ENCODE data around the gene CEP192.
"Not testable (repeated sequence)": the region's sequence is repeated elsewhere in the genome, so short reads cannot be mapped to it uniquely, and the experiment has no call there.

The CEP192 gene

GRCh38 chr18:12990641-12990966 is 558 bp upstream of the CEP192 start:
- H3K4me1 ChIP-seq (ENCODE audit: control insufficient read depth in 2 of 2, insufficient read depth in 2 of 2, low read length in 2 of 2) = peaks cover 7 to 17% of the 10 kb centered on the region in 2 donors
- no peaks in the 10 kb centered on the region for H3K27me3 ChIP-seq (ENCODE audit: control insufficient read depth in 2 of 2, insufficient read depth in 2 of 2, low read length in 2 of 2)
- peak overlapping the region; percentile 5 to 59 for H3K27ac ChIP-seq (ENCODE audit: low read depth in 2 of 2, low read length in 2 of 2)

GRCh38 chr18:12991821-12992179 is 638 bp downstream of the CEP192 start:
- Histone ChIP-seq H3K4me3 (ENCODE audit: low read length in 2 of 2) (peak overlapping the region; percentile 95 to 98), H3K36me3 (ENCODE audit: control insufficient read depth in 2 of 2, insufficient read depth in 2 of 2, low read length in 2 of 2) (peaks cover 0 to 3% of the 10 kb centered on the region in 2 donors), H3K27me3 (ENCODE audit: control insufficient read depth in 2 of 2, insufficient read depth in 2 of 2, low read length in 2 of 2) (no peaks in the 10 kb centered on the region), H3K9ac (ENCODE audit: low read depth in 1 of 2, low read length in 2 of 2) (peak overlapping the region; percentile 88 to 89), H3K27ac (ENCODE audit: low read depth in 2 of 2, low read length in 2 of 2) (peak overlapping the region; percentile 91 to 95), H3K4me1 (ENCODE audit: control insufficient read depth in 2 of 2, insufficient read depth in 2 of 2, low read length in 2 of 2) (peaks cover 7 to 17% of the 10 kb centered on the region in 2 donors), H3K9me3 (ENCODE audit: control insufficient read depth in 2 of 2, low read length in 2 of 2) (no peaks in the 10 kb centered on the region)

More at GRCh38 chr18:12990641-12990966, 558 bp upstream of the CEP192 start:
- peak overlapping the region; percentile 65 to 70 for H3K9ac ChIP-seq (ENCODE audit: low read depth in 1 of 2, low read length in 2 of 2)
- no peaks in the 10 kb centered on the region for H3K9me3 ChIP-seq (ENCODE audit: control insufficient read depth in 2 of 2, low read length in 2 of 2)
- H3K36me3 ChIP-seq (ENCODE audit: control insufficient read depth in 2 of 2, insufficient read depth in 2 of 2, low read length in 2 of 2) = no peaks in the 10 kb centered on the region
- H3K4me3 ChIP-seq (ENCODE audit: low read length in 2 of 2) = peak overlapping the region; percentile 95 to 98

DNA sequence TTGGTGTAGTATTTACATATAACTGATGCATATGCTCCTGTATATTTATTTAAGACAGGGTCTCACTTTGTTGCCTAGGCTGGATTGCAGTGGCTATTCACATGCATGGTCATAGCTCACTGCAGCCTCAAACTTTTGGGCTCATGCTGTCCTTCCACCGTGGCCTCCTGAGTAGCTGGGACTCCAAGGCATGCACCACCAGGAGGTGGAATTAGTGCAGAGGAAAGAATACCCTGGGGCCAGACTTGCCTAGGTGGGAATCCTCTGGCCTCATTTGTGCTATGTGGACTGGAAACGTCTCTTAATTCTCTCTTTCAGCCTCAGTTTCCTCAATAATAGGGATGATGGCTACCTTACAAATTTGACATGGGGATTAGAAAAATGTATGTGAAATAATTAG is 2.3 kb downstream of the CEP192 start:
- H3K9me3 ChIP-seq (ENCODE audit: control insufficient read depth in 2 of 2, low read length in 2 of 2) = no peaks in the 10 kb centered on the region

GRCh38 chr18:12995424-12995823 is 4.3 kb downstream of the CEP192 start:
- Histone ChIP-seq H3K9ac (ENCODE audit: low read depth in 1 of 2, low read length in 2 of 2) (no peak overlapping the region), H3K27me3 (ENCODE audit: control insufficient read depth in 2 of 2, insufficient read depth in 2 of 2, low read length in 2 of 2) (no peaks in the 10 kb centered on the region), H3K4me1 (ENCODE audit: control insufficient read depth in 2 of 2, insufficient read depth in 2 of 2, low read length in 2 of 2) (peaks cover 7 to 14% of the 10 kb centered on the region in 2 donors), H3K9me3 (ENCODE audit: control insufficient read depth in 2 of 2, low read length in 2 of 2) (no peaks in the 10 kb centered on the region), H3K4me3 (ENCODE audit: low read length in 2 of 2) (no peak overlapping the region), H3K36me3 (ENCODE audit: control insufficient read depth in 2 of 2, insufficient read depth in 2 of 2, low read length in 2 of 2) (peaks cover 0 to 6% of the 10 kb centered on the region in 2 donors), H3K27ac (ENCODE audit: low read depth in 2 of 2, low read length in 2 of 2) (no peak overlapping the region)

More for the DNA sequence above, 2.3 kb downstream of the CEP192 start:
- peaks cover 7 to 17% of the 10 kb centered on the region in 2 donors for H3K4me1 ChIP-seq (ENCODE audit: control insufficient read depth in 2 of 2, insufficient read depth in 2 of 2, low read length in 2 of 2)
- H3K27ac ChIP-seq (ENCODE audit: low read depth in 2 of 2, low read length in 2 of 2) = no peak overlapping the region
- H3K4me3 ChIP-seq (ENCODE audit: low read length in 2 of 2) = no peak overlapping the region
- no peaks in the 10 kb centered on the region for H3K27me3 ChIP-seq (ENCODE audit: control insufficient read depth in 2 of 2, insufficient read depth in 2 of 2, low read length in 2 of 2)
- H3K9ac ChIP-seq (ENCODE audit: low read depth in 1 of 2, low read length in 2 of 2) = no peak overlapping the region
- H3K36me3 ChIP-seq (ENCODE audit: control insufficient read depth in 2 of 2, insufficient read depth in 2 of 2, low read length in 2 of 2) = peaks cover 0 to 4% of the 10 kb centered on the region in 2 donors

GRCh38 chr18:12995952-12996477 is 4.9 kb downstream of the CEP192 start:
- peaks cover 0 to 7% of the 10 kb centered on the region in 2 donors for H3K36me3 ChIP-seq (ENCODE audit: control insufficient read depth in 2 of 2, insufficient read depth in 2 of 2, low read length in 2 of 2)
- no peak overlapping the region for H3K27ac ChIP-seq (ENCODE audit: low read depth in 2 of 2, low read length in 2 of 2)
- no peaks in the 10 kb centered on the region for H3K27me3 ChIP-seq (ENCODE audit: control insufficient read depth in 2 of 2, insufficient read depth in 2 of 2, low read length in 2 of 2)
- H3K9ac ChIP-seq (ENCODE audit: low read depth in 1 of 2, low read length in 2 of 2) = no peak overlapping the region
- no peaks in the 10 kb centered on the region for H3K9me3 ChIP-seq (ENCODE audit: control insufficient read depth in 2 of 2, low read length in 2 of 2)
- peaks cover 7 to 10% of the 10 kb centered on the region in 2 donors for H3K4me1 ChIP-seq (ENCODE audit: control insufficient read depth in 2 of 2, insufficient read depth in 2 of 2, low read length in 2 of 2)
- no peak overlapping the region for H3K4me3 ChIP-seq (ENCODE audit: low read length in 2 of 2)

GRCh38 chr18:12996661-12997292 is 5.6 kb downstream of the CEP192 start:
- Histone ChIP-seq H3K27ac (ENCODE audit: low read depth in 2 of 2, low read length in 2 of 2) (no peak overlapping the region), H3K9ac (ENCODE audit: low read depth in 1 of 2, low read length in 2 of 2) (no peak overlapping the region), H3K4me1 (ENCODE audit: control insufficient read depth in 2 of 2, insufficient read depth in 2 of 2, low read length in 2 of 2) (peaks cover 7 to 10% of the 10 kb centered on the region in 2 donors), H3K9me3 (ENCODE audit: control insufficient read depth in 2 of 2, low read length in 2 of 2) (no peaks in the 10 kb centered on the region), H3K4me3 (ENCODE audit: low read length in 2 of 2) (no peak overlapping the region), H3K27me3 (ENCODE audit: control insufficient read depth in 2 of 2, insufficient read depth in 2 of 2, low read length in 2 of 2) (no peaks in the 10 kb centered on the region), H3K36me3 (ENCODE audit: control insufficient read depth in 2 of 2, insufficient read depth in 2 of 2, low read length in 2 of 2) (peaks cover 3 to 9% of the 10 kb centered on the region in 2 donors)

GRCh38 chr18:12997330-12997729 is 6.2 kb downstream of the CEP192 start:
- not testable (repeated sequence) for H3K27me3 ChIP-seq (ENCODE audit: control insufficient read depth in 2 of 2, insufficient read depth in 2 of 2, low read length in 2 of 2); H3K4me3 ChIP-seq (ENCODE audit: low read length in 2 of 2); H3K4me1 ChIP-seq (ENCODE audit: control insufficient read depth in 2 of 2, insufficient read depth in 2 of 2, low read length in 2 of 2); H3K36me3 ChIP-seq (ENCODE audit: control insufficient read depth in 2 of 2, insufficient read depth in 2 of 2, low read length in 2 of 2); H3K27ac ChIP-seq (ENCODE audit: low read depth in 2 of 2, low read length in 2 of 2); H3K9ac ChIP-seq (ENCODE audit: low read depth in 1 of 2, low read length in 2 of 2); H3K9me3 ChIP-seq (ENCODE audit: control insufficient read depth in 2 of 2, low read length in 2 of 2)

DNA sequence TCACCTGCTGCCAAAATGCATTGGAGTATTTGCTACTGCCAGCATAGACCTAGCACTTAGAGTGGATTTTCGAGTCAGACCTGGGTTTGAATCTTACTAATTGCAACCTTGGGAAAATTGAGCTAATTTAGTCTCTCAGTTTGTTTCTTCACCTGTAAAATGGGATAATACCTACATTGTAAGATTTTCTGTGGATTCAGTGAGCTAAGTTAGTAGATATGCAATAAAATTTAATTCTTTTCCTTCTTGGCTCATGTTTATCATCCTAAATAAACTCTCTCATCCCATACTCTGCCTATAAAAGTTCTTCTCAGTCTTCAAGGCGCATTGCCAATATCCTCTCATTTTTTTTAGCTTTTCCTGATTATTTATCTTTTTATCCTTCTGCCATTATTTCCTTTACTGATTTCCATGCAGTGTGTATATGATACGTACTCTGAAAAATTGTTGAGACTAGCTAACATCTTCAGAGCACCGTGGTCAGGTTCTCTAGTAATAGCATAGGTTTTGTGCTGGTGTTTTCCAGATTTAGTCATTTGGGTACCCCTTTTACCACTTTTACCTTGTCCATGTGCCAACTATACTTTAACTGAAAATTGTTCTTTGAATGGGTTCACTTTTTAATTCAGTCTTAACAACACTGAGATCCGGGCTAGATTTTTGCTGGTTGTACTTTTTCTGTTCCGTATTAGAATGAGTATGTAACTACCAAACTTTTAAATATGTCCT is 7.3 kb downstream of the CEP192 start:
- H3K36me3 ChIP-seq (ENCODE audit: control insufficient read depth in 2 of 2, insufficient read depth in 2 of 2, low read length in 2 of 2) = peaks cover 3 to 9% of the 10 kb centered on the region in 2 donors
- no peak overlapping the region for H3K4me3 ChIP-seq (ENCODE audit: low read length in 2 of 2)
- no peak overlapping the region for H3K27ac ChIP-seq (ENCODE audit: low read depth in 2 of 2, low read length in 2 of 2)
- H3K9ac ChIP-seq (ENCODE audit: low read depth in 1 of 2, low read length in 2 of 2) = no peak overlapping the region
- H3K27me3 ChIP-seq (ENCODE audit: control insufficient read depth in 2 of 2, insufficient read depth in 2 of 2, low read length in 2 of 2) = no peaks in the 10 kb centered on the region
- H3K4me1 ChIP-seq (ENCODE audit: control insufficient read depth in 2 of 2, insufficient read depth in 2 of 2, low read length in 2 of 2) = no peaks in the 10 kb centered on the region
- no peaks in the 10 kb centered on the region for H3K9me3 ChIP-seq (ENCODE audit: control insufficient read depth in 2 of 2, low read length in 2 of 2)

DNA sequence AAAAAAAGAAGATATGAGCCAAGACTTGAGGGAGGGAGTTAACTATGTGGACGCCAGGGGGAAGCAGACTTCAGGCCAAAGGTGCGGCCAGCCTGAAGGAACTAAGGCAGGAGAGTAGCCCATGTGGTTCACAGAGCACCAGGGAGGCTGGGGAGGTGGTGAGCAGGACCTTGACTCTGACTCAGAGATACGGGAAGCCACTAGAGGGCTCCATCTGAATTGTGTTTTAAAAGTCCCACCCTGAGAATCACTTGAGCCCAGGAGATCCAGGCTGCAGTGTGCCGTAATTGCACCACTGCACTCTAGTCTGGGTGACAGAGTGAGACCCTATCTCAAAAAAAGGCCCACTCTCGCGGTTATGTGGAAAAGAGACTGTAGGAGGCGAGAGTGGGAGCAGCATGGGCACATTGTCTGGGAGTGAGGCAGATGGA is 12.3 kb downstream of the CEP192 start:
- Histone ChIP-seq H3K4me1 (ENCODE audit: control insufficient read depth in 2 of 2, insufficient read depth in 2 of 2, low read length in 2 of 2) (no peaks in the 10 kb centered on the region), H3K4me3 (ENCODE audit: low read length in 2 of 2) (no peak overlapping the region), H3K36me3 (ENCODE audit: control insufficient read depth in 2 of 2, insufficient read depth in 2 of 2, low read length in 2 of 2) (peaks cover 16 to 19% of the 10 kb centered on the region in 2 donors), H3K9ac (ENCODE audit: low read depth in 1 of 2, low read length in 2 of 2) (no peak overlapping the region), H3K27ac (ENCODE audit: low read depth in 2 of 2, low read length in 2 of 2) (no peak overlapping the region), H3K27me3 (ENCODE audit: control insufficient read depth in 2 of 2, insufficient read depth in 2 of 2, low read length in 2 of 2) (no peaks in the 10 kb centered on the region), H3K9me3 (ENCODE audit: control insufficient read depth in 2 of 2, low read length in 2 of 2) (no peaks in the 10 kb centered on the region)

GRCh38 chr18:13004396-13004795 is 13.2 kb downstream of the CEP192 start:
- no peaks in the 10 kb centered on the region for H3K9me3 ChIP-seq (ENCODE audit: control insufficient read depth in 2 of 2, low read length in 2 of 2)
- H3K27me3 ChIP-seq (ENCODE audit: control insufficient read depth in 2 of 2, insufficient read depth in 2 of 2, low read length in 2 of 2) = no peaks in the 10 kb centered on the region
- no peak overlapping the region for H3K4me3 ChIP-seq (ENCODE audit: low read length in 2 of 2)
- H3K4me1 ChIP-seq (ENCODE audit: control insufficient read depth in 2 of 2, insufficient read depth in 2 of 2, low read length in 2 of 2) = no peaks in the 10 kb centered on the region
- H3K27ac ChIP-seq (ENCODE audit: low read depth in 2 of 2, low read length in 2 of 2) = no peak overlapping the region
- no peak overlapping the region for H3K9ac ChIP-seq (ENCODE audit: low read depth in 1 of 2, low read length in 2 of 2)
- peaks cover 24 to 28% of the 10 kb centered on the region in 2 donors for H3K36me3 ChIP-seq (ENCODE audit: control insufficient read depth in 2 of 2, insufficient read depth in 2 of 2, low read length in 2 of 2)

Data from mucosa of rectum (tissue), 2 donors.